A549 (cell line): ENCODE measurements around the gene PKLR. TPM values are rescaled to one million over a fixed set of nuclear protein-coding genes. Genes with fewer than 3 reads are reported as not detected.

ENCODE experiments used
- ATAC-seq, 2 experiments: fragments of 200-7000 bp in 1 of 2; fragments of >200 bp in 1 of 2; cut with Nextera tagmentation in 1 of 2; cut with Tn5 transposase in 1 of 2; 3 replicates each; pipeline versions ENCODE4 v1.8.0 to v1.9.1; 2018 to 2020; ENCODE audit warnings: mild to moderate bottlenecking in 1 of 2, moderate library complexity in 1 of 2
- CTCF ChIA-PET: fragments of 300-600 bp; sonication (Branson Sonifier 250); formaldehyde crosslinking; extraction: SDS; loops from one replicate; lab custom pipeline; 2021; ENCODE audit warnings: antibody characterized with exemption, inconsistent platforms; lab: Yijun Ruan, JAX
- POLR2A ChIA-PET: fragments of 350-600 bp; formaldehyde crosslinking; extraction: SDS; loops from one replicate; lab custom pipeline; 2021; ENCODE audit warnings: antibody characterized with exemption, inconsistent platforms; lab: Yijun Ruan, JAX
- DNase-seq, 2 experiments: peaks; one replicate each; pipeline versions ENCODE4 v3.0.0 to v3.0.0-alpha.2; 2011 to 2016; ENCODE audit warnings: low read depth in 1 of 2, low spot score in 1 of 2
- FAIRE-seq: peaks from 2 replicates; lab custom pipeline; 2011; peaks lifted over from hg19 to GRCh38; lab: Jason Lieb, UNC
- H3K27ac ChIP-seq, 2 experiments: fragments of >200 bp; sonication (Bioruptor Twin); formaldehyde crosslinking; 3 replicates each; pipeline ENCODE4 v1.5.1; 2016 to 2017
- H3K4me1 ChIP-seq: fragments of >200 bp; sonication (Bioruptor Twin); formaldehyde crosslinking; 3 replicates; pipeline ENCODE4 v1.6.1; 2016
- H3K4me2 ChIP-seq: fragments of >200 bp; sonication (Bioruptor Twin); formaldehyde crosslinking; 3 replicates; pipeline ENCODE4 v1.6.1; 2016
- H3K4me3 ChIP-seq: fragments of >200 bp; sonication (Bioruptor Twin); formaldehyde crosslinking; 3 replicates; pipeline ENCODE4 v1.5.1; 2016
- H3K9me3 ChIP-seq: fragments of >200 bp; sonication (Bioruptor Twin); formaldehyde crosslinking; 3 replicates; pipeline ENCODE4 v1.6.1; 2016
- CEBPB ChIP-seq, 2 experiments: fragments of >200 bp in 1 of 2; sonication (Bioruptor Twin) in 1 of 2; formaldehyde crosslinking in 1 of 2; IDR thresholded peaks; 2 replicates each; pipeline ENCODE4 v1.6.1; 2012 to 2016
- EHMT2 ChIP-seq: fragments of 200-600 bp; sonication (generic); IDR thresholded peaks from 2 replicates; pipeline ENCODE4 v1.6.1; 2016; ENCODE audit warnings: antibody characterized with exemption, low read depth, mild to moderate bottlenecking, moderate library complexity
- GATA3 ChIP-seq: IDR thresholded peaks from 2 replicates; pipeline ENCODE4 v1.6.1; 2012; ENCODE audit warnings: borderline replicate concordance
- HOXB13 ChIP-seq: fragments of 250-450 bp; sonication (Bioruptor Pico); IDR thresholded peaks from 2 replicates; pipeline ENCODE4 v1.5.0; 2020; ENCODE audit warnings: low read depth, mild to moderate bottlenecking, moderate library complexity
- JUN ChIP-seq, 2 experiments: fragments of >200 bp; sonication (Bioruptor Twin); formaldehyde crosslinking; IDR thresholded peaks; 2 replicates in 1 of 2; 3 replicates in 1 of 2; pipeline ENCODE4 v1.6.1; 2016 to 2017
- KDM1A ChIP-seq: fragments of 200-600 bp; sonication (generic); IDR thresholded peaks from 2 replicates; pipeline ENCODE4 v1.6.1; 2016; ENCODE audit warnings: low read depth, mild to moderate bottlenecking
- KDM5A ChIP-seq: fragments of 200-600 bp; sonication (generic); IDR thresholded peaks from 2 replicates; pipeline ENCODE4 v1.6.1; 2016; ENCODE audit warnings: antibody characterized with exemption, mild to moderate bottlenecking
- NFE2L2 ChIP-seq: fragments of 150-350 bp; conservative IDR thresholded peaks from 2 replicates; pipeline ENCODE4 v1.6.1; 2014; ENCODE audit warnings: low read length
- NPAS2 ChIP-seq: fragments of 250-450 bp; sonication (Bioruptor Pico); IDR thresholded peaks from 2 replicates; pipeline ENCODE4 v1.8.0; 2022; ENCODE audit warnings: mild to moderate bottlenecking, moderate library complexity, borderline replicate concordance
- POLR2A ChIP-seq: IDR thresholded peaks from 2 replicates; pipeline ENCODE4 v1.6.1; 2012; ENCODE audit warnings: mild to moderate bottlenecking, low read length
- POLR2AphosphoS2 ChIP-seq: conservative IDR thresholded peaks from 2 replicates; pipeline ENCODE4 v1.6.1; 2012; ENCODE audit warnings: low read length, improper control_type of control experiment, inconsistent platforms
- RAD21 ChIP-seq, 2 experiments: fragments of >200 bp in 1 of 2; sonication (Bioruptor Twin) in 1 of 2; formaldehyde crosslinking in 1 of 2; IDR thresholded peaks in 1 of 2; conservative IDR thresholded peaks in 1 of 2; 2 replicates in 1 of 2; 3 replicates in 1 of 2; pipeline ENCODE4 v1.6.1; 2012 to 2018; ENCODE audit warnings: inconsistent platforms in 1 of 2
- RARB ChIP-seq: fragments of 250-450 bp; sonication (Bioruptor Pico); IDR thresholded peaks from 2 replicates; pipeline ENCODE4 v1.8.0; 2021; ENCODE audit warnings: mild to moderate bottlenecking, moderate library complexity
- WGBS: methylation state at CpG from one replicate; pipeline ENCODE4 v1.1.6; 2017; ENCODE audit errors: missing lambda C conversion rate; 5-methylcytosine and 5-hydroxymethylcytosine counted together
- polyA plus RNA-seq, 4 experiments: library from polyadenylated mRNA; depleted of rRNA in 3 of 4; stranded (reverse); fragments of >200 nt; fragmentation: RNase III in 1 of 4; extraction: RNeasy Plus Mini Kit Qiagen cat#74134 plus additional on column Dnase treatment in 1 of 4; gene quantifications; 2 replicates in 3 of 4; 3 replicates in 1 of 4; pipeline ENCODE4 v1.2.3, GENCODE V29; 2011 to 2017
- TF ChIP-seq, protein P1 (sequence below): IDR thresholded peaks from 2 replicates; pipeline ENCODE4 v1.6.1; 2012
- TF ChIP-seq, protein P2 (sequence below): IDR thresholded peaks from 2 replicates; pipeline ENCODE4 v1.6.1; 2012
- TF ChIP-seq, protein P3 (sequence below): fragments of 150-350 bp; IDR thresholded peaks from 2 replicates; pipeline ENCODE4 v1.6.1; 2014; ENCODE audit warnings: low read depth, mild to moderate bottlenecking, low read length

PKLR gene
- polyA plus RNA-seq, 2 of the 4 experiments (the other 2 are of a cell fraction), result 0.03 TPM; not detected in 1

DNA sequence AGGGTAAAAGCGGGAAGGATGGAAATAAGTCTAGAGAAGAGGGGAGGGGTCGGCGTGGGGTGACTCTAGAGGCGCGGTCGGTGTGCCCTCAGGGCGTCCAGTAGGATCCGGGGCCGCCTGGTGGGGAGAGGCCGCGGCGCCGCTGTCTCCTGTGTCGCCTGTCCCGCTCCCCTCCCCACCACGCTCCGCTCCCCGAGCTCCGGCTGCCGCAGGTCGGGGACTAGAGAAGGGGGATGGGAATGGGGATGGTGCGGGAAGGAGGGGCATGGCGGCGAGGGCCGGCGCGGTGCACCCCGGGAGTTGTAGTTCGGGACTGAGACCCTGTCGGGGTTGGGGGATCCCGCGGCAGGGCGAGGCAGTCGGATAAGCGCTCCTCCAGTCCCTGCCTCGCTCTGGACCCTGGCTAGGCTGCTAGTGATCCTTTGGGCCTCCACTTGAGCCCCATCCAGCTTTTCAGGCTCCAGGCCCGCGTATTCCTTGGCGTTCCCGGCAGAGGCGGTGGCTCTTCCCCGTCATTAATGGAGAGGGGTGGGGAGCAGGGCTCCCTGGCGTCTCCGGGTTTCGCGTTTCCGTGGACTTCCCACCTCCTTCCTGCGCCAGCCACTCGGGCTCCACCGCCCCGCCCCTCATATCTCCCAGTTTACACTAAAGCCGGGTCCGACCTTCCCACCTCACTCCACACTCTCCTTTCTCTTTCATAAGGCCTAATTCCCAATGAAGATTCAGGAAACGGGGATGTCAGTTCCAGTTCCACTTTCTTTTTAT lies 45.8 kb downstream of the PKLR start, which contains the start of gene ENTREP3:
TSS of gene ENTREP3 (minus strand) at position 241 of the 765 bp plus-strand sequence. CDS start 606 bp downstream, outside the sequence.
- peak within 1 kb of the TSS; percentile 92 to 97 for H3K27ac ChIP-seq
- peaks cover 18% of the 10 kb centered on the region for H3K4me1 ChIP-seq
- DNase-seq (peak; percentile 77 to 91), ATAC-seq (peak; percentile 76 to 85), FAIRE-seq (no peak)
- WGBS, result 11% methylated on average over 43 of the region's 54 CpGs
- peak within 1 kb of the TSS; percentile 76 for H3K4me3 ChIP-seq
- peak within 1 kb of the TSS; percentile 88 for H3K4me2 ChIP-seq
- peak; percentile 57 to 66; a peak in 2 of 5 replicates for TF ChIP-seq JUN (IDR thresholded peaks at IDR 0.05)
- peak; percentile 63 for TF ChIP-seq POLR2A
- TF ChIP-seq POLR2AphosphoS2, result no peak
- no peak for TF ChIP-seq NFE2L2
- no peak for TF ChIP-seq EHMT2
- TF ChIP-seq GATA3, result no peak
- TF ChIP-seq, protein P1, sequence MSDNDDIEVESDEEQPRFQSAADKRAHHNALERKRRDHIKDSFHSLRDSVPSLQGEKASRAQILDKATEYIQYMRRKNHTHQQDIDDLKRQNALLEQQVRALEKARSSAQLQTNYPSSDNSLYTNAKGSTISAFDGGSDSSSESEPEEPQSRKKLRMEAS, result peak; percentile 59
- H3K9me3 ChIP-seq, result no peaks in the 10 kb centered on the region
- POLR2A ChIA-PET, result interaction anchor here (0.5 to 1.0 kb wide), 3 partner anchors 10 to 68 kb away, joined by 3 read pairs; no protein-coding TSS in a partner anchor
- CTCF ChIA-PET, result interaction anchor here (0.8 to 2.2 kb wide), 8 partner anchors 9 to 68 kb away, joined by 3 to 7 read pairs (median 4); partner anchors contain the start of genes FDPS and HCN3

DNA sequence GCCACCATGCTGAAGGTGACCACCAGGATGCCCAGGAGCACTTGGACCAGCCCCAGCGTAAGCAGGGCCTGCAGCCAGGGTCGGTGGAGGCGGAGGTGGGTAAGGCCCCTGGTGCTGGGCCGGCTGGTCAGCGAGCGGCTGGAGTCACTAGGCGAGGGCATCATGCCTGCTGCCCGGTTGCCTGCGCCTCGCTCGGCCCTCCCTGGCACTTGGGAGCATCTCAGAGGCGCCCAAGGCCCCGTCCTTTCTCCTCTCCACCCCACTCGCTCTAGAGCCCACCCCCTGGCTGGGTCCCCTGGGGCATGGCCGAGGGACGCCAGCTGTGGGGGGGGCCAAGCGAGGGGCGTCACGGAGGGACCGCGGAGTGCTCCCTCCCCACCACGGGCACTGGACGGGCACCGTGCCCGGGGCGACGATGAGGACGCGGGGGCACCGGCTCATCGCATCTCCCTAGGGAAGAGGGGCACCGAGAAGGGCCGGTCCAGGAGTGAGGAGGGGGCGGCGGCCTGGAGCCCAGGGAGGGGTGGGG lies 46.5 kb downstream of the PKLR start:
- POLR2A ChIA-PET, result interaction anchor here (0.7 to 1.0 kb wide), 2 partner anchors 11 to 69 kb away, joined by 3 read pairs; no protein-coding TSS in a partner anchor
- H3K4me2 ChIP-seq, result peak overlapping the region; percentile 88
- FAIRE-seq (no peak), DNase-seq (no peak), ATAC-seq (peak; percentile 9 to 31; a peak in 4 of 6 replicates)
- H3K9me3 ChIP-seq, result no peaks in the 10 kb centered on the region
- 10% methylated on average over 10 of the region's 35 CpGs for WGBS
- TF ChIP-seq, protein P2, sequence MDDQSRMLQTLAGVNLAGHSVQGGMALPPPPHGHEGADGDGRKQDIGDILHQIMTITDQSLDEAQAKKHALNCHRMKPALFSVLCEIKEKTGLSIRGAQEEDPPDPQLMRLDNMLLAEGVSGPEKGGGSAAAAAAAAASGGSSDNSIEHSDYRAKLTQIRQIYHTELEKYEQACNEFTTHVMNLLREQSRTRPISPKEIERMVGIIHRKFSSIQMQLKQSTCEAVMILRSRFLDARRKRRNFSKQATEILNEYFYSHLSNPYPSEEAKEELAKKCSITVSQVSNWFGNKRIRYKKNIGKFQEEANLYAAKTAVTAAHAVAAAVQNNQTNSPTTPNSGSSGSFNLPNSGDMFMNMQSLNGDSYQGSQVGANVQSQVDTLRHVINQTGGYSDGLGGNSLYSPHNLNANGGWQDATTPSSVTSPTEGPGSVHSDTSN, result no peak
- TF ChIP-seq KDM1A, result no peak
- no peak for TF ChIP-seq RARB
- TF ChIP-seq KDM5A, result no peak
- TF ChIP-seq, protein P3, sequence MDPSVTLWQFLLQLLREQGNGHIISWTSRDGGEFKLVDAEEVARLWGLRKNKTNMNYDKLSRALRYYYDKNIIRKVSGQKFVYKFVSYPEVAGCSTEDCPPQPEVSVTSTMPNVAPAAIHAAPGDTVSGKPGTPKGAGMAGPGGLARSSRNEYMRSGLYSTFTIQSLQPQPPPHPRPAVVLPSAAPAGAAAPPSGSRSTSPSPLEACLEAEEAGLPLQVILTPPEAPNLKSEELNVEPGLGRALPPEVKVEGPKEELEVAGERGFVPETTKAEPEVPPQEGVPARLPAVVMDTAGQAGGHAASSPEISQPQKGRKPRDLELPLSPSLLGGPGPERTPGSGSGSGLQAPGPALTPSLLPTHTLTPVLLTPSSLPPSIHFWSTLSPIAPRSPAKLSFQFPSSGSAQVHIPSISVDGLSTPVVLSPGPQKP, result no peak
- no peak for TF ChIP-seq POLR2A
- no peak for TF ChIP-seq RAD21 (conservative IDR thresholded peaks at IDR 0.05 in 1 of 2, IDR thresholded peaks at IDR 0.05 in 1 of 2)
- peak overlapping the region; percentile 92 to 97 for H3K27ac ChIP-seq
- CTCF ChIA-PET, result interaction anchor here (1.0 to 10.4 kb wide), 5 partner anchors 9 to 69 kb away, joined by 3 to 326 read pairs (median 6); partner anchors contain the start of genes CLK2, FDPS and SCAMP3
- H3K4me1 ChIP-seq, result peaks cover 21% of the 10 kb centered on the region
- peak overlapping the region; percentile 76 for H3K4me3 ChIP-seq

DNA sequence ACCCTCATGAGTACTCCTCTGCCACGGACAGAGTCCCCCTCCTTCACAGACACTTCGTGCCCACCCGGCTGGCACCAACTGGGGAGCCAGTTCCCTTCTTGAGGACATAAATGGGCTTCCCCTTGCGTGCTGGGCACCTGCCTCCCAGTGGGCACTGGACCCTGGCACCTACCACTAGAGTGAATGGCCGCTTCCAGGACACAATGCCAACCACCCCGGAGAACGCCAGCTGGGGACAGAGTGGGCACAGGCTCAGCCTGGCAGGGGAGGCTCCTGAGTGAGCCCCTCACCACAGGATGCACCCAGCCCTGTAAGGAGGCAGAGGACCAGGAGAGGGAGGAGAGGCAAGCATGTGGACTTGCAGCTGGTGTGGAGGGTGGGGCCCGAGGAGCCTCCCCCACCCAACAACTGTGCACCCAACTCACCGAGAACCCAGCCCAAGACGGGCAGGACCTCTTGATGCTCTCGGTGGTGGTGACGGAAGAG lies 47.0 kb downstream of the PKLR start:
- no peak for FAIRE-seq
- Histone ChIP-seq H3K4me3 (peak overlapping the region; percentile 76), H3K4me2 (peak overlapping the region; percentile 88), H3K9me3 (no peaks in the 10 kb centered on the region), H3K4me1 (peaks cover 21% of the 10 kb centered on the region), H3K27ac (peak overlapping the region; percentile 92 to 97)
- POLR2A ChIA-PET, result no interaction called here
- ATAC-seq, result peak in 1 of 2 experiments; percentile 2; a peak in 2 of 6 replicates
- WGBS, result 74% methylated on average over 10 of the region's 12 CpGs
- DNase-seq, result no peak
- TF ChIP-seq HOXB13 (CRISPR knock-in tag), result no peak
- no peak for TF ChIP-seq NPAS2 (CRISPR knock-in tag)
- no peak for TF ChIP-seq CEBPB (IDR thresholded peaks at IDR 0.05)
- CTCF ChIA-PET, result interaction anchor here (1.0 to 10.4 kb wide), 3 partner anchors 12 to 69 kb away, joined by 3 to 326 read pairs (median 5); partner anchors contain the start of genes CLK2, FDPS and SCAMP3
